CD4-positive, alpha-beta T cell treated with Interleukin-1 beta for 1 hour (primary cell): ENCODE measurements around the gene CTXND1.
A peak's percentile ranks its signal among the peaks of the same experiment; 100 is the strongest.

Source experiments
- DNase-seq, 2 donors: peaks; one replicate each; pipeline ENCODE4 v3.0.0-alpha.2; 2020 to 2022

Gene CTXND1

DNA sequence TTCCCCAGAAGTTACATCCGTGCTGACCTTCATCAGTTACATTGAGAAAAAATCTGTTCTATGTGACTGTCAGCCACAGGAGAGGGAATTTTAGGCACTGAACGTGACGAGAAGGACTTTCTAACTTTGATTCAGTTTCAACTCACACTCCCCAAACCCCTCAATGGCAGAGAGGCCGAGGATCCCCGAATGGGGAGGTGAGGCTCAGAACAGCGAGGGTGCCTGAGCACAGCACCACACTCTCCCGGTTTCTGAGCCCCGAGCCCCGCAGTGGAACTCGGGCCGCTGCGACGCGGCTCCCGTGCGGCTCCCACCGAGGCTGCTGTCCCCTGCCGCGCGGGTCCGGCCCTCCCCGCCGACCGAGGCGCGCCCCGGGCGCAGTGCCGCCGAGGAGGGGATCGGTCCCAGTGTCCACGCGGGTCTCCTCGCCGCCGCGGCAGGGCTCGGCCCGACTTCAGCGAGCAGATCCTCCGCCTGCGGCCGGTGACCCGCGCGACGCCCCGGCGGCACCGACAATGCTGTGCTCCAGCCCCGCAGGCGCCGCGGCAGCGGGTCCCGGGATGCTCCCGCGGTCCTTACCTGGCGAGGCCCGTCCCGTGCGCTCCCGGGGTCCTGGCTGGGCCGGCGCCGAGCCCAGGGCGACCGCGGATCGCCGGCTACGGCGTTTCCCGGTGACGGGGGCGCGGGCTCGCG lies 439 bp downstream of the CTXND1 start:
- no peak for DNase-seq

DNA sequence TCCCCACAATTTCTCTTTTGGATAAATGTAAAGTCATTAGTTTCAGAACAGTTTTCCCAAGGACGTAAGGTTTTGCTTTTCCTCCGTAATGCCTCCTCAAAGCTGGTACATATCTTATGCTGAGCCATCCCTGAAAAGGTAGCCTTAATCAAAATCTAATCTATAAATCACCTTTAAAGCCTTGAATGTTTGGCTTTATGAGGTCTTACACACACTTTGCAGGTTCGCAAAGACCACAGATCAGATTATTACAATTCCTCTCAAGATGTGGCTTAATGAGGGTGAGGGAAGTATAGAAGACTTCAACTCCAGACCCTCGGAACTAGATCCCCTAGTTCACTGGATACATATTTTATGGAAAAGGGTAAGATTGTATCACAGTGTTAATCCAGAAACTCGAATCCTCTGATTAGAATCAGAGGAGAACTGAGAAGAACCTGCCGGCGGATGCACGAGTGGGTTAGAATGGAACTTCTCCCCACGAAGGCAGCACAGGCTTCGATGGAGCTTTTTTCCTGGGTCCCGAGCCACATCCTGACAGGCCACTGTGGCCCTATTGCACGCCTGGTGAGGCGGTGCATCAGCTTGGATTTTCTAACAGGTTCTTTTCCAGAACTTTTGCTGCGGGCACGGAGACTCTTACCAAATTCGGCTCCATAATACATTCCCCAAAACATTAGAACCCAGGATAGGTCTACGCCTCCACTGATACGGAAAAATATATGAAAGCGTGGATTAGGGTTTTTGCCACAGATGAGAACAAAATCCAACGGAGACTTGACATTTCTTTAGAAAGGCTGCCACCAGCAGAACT lies 1.2 kb downstream of the CTXND1 start:
- DNase-seq, result no peak

DNA sequence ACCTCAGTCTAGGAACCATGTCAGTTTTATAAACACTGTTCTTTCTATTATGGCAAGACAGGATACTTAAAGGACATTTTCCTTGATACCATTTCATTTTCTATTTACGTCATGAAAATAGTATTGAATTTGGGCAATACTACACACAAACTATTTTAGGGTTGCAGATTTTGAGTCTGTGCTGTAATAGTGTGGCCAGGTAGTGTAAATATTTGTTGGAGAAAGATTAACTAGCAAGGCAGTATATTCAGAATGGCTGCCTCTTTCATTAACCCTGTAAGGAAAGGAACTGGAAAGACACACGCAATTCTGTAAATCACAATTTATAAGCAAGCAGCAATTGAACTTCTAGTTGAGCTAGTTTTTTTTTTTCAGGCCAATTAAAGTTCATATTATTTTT lies 2.0 kb downstream of the CTXND1 start:
- no peak for DNase-seq

- DNase-seq, result no peak
These were observed 4.7 kb downstream of the CTXND1 start for GRCh38 chr15:80247320-80247719.

DNA sequence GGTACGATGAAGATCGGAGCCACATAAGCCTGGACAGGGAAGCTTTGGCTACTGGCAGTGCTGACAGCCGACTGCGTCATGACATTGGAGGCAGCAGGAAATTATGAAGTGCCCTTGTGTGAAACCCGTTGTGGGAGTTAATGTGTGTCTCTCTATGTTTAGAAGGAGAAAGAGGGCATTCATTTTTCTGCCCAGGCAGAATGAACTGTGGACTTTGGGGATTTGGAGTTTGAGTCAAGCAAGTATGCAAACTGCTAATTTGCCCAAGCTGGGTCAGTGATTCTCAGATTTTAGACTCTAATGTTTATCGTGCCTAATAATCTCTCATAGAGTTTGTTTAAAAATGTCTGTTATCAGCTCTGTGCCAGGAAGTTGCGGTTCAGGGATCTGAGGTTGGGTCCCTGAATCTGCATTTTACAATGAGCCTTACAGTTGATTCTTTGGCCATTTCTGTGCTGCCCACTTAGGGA lies 5.6 kb downstream of the CTXND1 start:
- DNase-seq, result no peak

GRCh38 chr15:80242802-80243201 lies 9.2 kb downstream of the CTXND1 start:
- no peak for DNase-seq

- no peak for DNase-seq
These were observed 9.8 kb downstream of the CTXND1 start for GRCh38 chr15:80242132-80242769.

- DNase-seq, result no peak
These were observed 10.5 kb downstream of the CTXND1 start for GRCh38 chr15:80241508-80241907.

GRCh38 chr15:80240276-80240675 lies 11.7 kb downstream of the CTXND1 start:
- no peak for DNase-seq

DNA sequence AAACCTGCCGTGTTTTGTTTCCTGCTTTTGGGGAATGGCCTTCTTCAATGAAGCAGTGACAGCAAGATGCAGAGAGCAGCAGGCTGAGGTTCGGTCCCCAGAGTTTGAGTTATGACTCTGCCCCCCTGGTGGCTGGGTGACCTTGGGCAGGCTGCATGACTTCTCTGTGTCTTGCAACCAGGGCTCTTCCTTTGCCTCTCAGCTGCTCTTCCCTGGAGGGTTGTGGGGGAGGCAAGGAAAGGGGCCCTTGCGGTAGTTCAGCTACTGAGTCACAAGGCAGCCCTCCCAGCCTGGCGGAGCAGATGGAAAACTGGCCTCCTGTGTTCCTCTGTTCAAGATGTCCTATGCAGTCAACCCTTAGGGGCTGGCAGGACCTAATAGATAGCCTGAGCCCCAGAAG lies 17.1 kb downstream of the CTXND1 start:
- DNase-seq, result peak; percentile 6 to 42

DNA sequence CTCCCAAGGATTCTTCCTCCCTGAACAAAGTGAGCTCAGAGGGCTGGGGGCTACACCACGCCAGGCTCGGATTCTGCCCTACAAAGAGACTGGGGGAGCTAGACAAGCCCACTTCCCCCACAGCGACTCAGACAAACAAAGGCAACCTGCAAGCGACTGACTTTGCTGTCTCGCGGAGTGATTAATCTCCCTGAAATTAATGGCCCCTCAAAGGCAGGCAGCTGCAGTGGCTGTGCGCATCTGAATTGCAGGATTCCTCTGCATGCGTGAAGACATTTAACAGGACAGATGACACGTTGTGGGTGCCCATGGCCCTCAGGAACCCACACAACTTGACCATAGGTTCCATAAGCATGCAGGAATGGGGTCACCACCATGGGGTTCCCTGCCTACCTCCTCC lies 18.4 kb downstream of the CTXND1 start:
- DNase-seq, result no peak

DNA sequence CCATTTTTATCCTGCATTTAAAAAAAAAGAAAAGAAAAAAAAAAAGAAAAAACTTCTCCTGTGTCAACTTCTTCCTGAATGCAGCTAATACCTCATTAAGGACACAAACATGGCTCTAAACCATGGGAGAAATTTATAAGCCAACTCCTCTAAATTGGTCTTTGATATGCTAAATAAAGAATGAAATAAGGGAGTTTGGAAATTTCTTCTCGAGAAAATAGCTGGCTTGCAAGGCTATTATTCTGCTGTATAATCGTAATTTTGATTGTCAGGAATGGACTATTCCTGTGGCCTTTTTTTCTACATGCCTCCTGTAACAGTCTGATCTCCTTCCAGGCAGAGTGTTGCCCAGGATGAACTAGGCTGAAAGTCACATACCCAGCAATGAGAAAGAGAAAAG lies 20.6 kb downstream of the CTXND1 start:
- no peak for DNase-seq

- no peak for DNase-seq
These were observed 22.9 kb downstream of the CTXND1 start for GRCh38 chr15:80228959-80229610.

- DNase-seq, result no peak
These were observed 32.1 kb downstream of the CTXND1 start for GRCh38 chr15:80219955-80220354.

- DNase-seq, result no peak
These were observed 34.6 kb downstream of the CTXND1 start for GRCh38 chr15:80217327-80217900.

DNA sequence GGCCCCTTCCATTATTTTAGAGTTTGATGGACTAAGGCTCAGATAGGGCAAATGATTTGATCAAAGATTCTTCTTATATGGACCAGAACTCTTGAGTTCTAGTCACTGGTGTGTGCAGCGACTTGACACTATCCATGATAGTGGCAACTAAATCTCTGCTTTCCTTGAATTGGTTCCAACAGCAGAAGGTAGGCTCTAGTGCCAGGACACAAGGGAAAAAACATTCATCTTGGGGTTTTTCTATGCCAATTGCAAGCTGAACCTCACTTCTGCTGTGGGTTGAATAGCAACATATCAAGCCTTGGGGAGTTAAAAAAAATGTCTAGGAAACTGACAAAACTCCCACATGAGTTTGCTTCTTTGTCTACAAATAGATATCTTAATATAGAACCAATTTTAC lies 35.1 kb downstream of the CTXND1 start:
- no peak for DNase-seq

- no peak for DNase-seq
These were observed 35.9 kb downstream of the CTXND1 start for GRCh38 chr15:80216141-80216540.

DNA sequence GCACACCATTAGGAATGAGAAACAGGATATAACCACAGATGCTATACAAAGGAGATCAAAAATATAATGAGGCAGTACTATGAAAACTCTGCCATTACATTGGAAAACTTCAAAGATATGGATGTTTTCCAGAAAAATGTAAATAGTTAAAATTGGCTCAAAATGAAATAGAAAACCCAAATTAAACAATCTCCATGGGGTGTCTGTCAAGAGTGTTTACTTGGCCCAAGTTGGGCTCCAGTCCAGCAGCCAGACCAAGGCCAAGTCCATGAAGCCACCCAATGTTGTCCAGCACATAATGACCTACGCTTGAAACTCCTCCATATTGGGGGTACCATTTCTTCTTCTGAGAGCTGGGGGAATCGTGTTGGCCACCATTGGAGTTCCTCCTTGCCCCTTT lies 37.1 kb downstream of the CTXND1 start:
- DNase-seq, result no peak

DNA sequence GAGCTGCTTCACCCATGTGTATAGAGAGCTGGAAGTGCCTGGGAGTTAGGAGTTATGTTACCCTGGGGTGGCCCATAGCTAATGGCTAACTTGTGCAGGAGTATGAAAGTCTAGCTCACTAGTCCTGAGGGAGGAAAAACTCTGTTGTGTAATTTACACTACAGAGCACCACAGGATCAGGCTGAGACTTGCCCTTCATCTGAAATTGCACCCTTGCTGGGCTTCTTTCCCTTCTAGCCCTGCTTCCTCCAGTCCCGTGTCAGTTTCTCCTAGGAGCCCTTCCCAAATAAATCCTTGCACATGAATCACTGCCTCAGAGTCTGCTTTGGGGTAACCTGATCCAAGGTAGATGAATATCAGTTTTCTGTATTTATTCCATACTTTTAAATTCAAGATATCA lies 40.0 kb downstream of the CTXND1 start:
- no peak for DNase-seq

DNA sequence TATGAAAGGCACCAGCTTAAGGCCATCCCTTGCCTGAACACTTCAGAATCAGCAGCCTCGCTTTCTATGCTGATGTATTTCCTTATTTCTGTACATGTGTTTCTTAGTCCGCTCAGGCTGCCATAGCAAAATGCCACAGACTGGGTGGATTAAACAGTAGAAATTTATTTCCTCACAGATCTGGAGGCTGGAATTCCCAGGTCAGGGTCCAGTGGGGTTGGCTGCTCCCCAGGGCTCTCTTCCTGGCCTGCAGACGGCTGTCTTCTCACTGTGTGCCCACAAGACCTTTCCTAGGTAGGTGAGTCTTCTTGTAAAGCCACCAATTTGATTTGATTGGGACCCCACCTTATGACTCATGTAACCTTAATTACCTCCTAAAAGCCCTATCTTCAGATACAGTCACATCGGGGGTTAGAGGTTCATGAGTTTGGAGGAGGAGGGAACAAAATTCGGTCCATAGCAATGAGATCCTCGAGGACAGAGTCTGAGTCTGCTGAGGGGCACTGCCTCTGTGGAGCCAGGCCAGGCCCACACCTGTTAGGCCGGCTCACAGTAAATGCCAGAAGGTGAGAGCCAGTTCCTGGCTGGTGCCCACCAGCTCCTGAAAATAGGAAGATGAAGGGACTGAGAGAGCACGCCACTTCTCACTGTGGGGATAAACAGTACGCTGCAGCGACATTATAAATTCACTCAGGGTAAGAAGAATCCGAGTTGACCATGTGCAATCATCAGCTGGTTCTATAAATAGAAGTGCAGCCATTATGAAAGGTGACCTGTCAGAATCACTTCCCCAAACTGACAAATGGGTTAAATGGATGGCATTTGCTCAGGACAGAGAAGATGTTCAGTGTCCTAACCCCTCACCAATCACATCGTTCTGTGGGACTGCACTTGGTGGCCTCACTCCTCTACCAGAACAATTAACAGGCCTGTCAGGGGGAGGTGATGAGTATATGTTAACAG lies 41.1 kb downstream of the CTXND1 start:
- no peak for DNase-seq
